Measurements from ENCODE around the gene RASAL3. TPM values are rescaled to one million over a fixed set of nuclear protein-coding genes. Genes with fewer than 3 reads are reported as not detected.
"Not testable (repeated sequence)": the region's sequence is repeated elsewhere in the genome, so short reads cannot be mapped to it uniquely, and the experiment has no call there.

The RASAL3 gene
- total RNA-seq, 2 donors from 2014 or later: 1.7 to 2.5 TPM

GRCh38 chr19:15495151-15495550 is 30.8 kb upstream of the RASAL3 start:
- Histone ChIP-seq H3K36me3 (no peaks in the 10 kb centered on the region), H3K4me1 (no peaks in the 10 kb centered on the region), H3K27me3 (no peaks in the 10 kb centered on the region), H3K4me3 (no peak overlapping the region), H3K9ac (ENCODE audit: low read depth in 2 of 2, low read length in 2 of 2) (no peak overlapping the region), H3K27ac (no peak overlapping the region), H3K9me3 (no peaks in the 10 kb centered on the region)
- no peak for TF ChIP-seq CTCF (IDR thresholded peaks at IDR 0.05)
- DNase-seq: no peak
- intact Hi-C loops (cut with DNase I): no loop called here

- H3K9me3 ChIP-seq: no peaks in the 10 kb centered on the region
- H3K27me3 ChIP-seq: no peaks in the 10 kb centered on the region
- no peaks in the 10 kb centered on the region for H3K36me3 ChIP-seq
- H3K27ac ChIP-seq: no peak overlapping the region
- no peak overlapping the region for H3K4me3 ChIP-seq
- TF ChIP-seq CTCF (IDR thresholded peaks at IDR 0.05): no peak
- no peaks in the 10 kb centered on the region for H3K4me1 ChIP-seq
- no peak overlapping the region for H3K9ac ChIP-seq (ENCODE audit: low read depth in 2 of 2, low read length in 2 of 2)
- no peak for DNase-seq
- intact Hi-C loops (cut with DNase I): no loop called here
These were observed 24.3 kb upstream of the RASAL3 start for GRCh38 chr19:15488489-15489226.

DNA sequence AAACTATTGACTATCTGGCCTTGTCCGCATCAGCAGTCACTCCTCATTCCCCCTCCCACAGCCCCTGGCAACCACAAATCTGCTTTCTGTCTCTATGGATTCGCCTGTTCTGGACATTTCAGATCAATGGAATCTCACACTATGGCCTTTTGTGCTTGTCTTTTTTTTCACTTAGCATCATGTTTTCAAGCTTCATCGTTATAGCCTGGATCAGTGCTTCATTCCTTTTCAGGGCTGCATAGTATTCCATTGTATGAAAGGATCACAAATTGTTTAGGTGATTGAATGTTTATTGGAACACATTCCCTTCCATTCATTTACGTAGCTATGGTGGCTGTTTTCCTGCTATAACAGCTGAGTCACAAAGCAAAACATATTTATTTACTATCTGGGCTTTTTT is 22.7 kb upstream of the RASAL3 start:
- Histone ChIP-seq H3K9me3 (no peaks in the 10 kb centered on the region), H3K27me3 (no peaks in the 10 kb centered on the region), H3K27ac (no peak overlapping the region), H3K9ac (ENCODE audit: low read depth in 2 of 2, low read length in 2 of 2) (no peak overlapping the region), H3K4me1 (no peaks in the 10 kb centered on the region), H3K36me3 (no peaks in the 10 kb centered on the region), H3K4me3 (no peak overlapping the region)
- DNase-seq: no peak
- intact Hi-C loops (cut with DNase I): no loop called here
- no peak for TF ChIP-seq CTCF (IDR thresholded peaks at IDR 0.05)

GRCh38 chr19:15485768-15486167 is 21.4 kb upstream of the RASAL3 start:
- H3K4me1 ChIP-seq; H3K27ac ChIP-seq; H3K27me3 ChIP-seq; intact Hi-C loops (cut with DNase I); DNase-seq; H3K4me3 ChIP-seq; H3K9me3 ChIP-seq; H3K36me3 ChIP-seq; H3K9ac ChIP-seq (ENCODE audit: low read depth in 2 of 2, low read length in 2 of 2): not testable (repeated sequence)

- intact Hi-C loops (cut with DNase I): not testable (repeated sequence)
These were observed 16.7 kb upstream of the RASAL3 start for GRCh38 chr19:15480996-15481395.

GRCh38 chr19:15479391-15480345 is 15.3 kb upstream of the RASAL3 start, which contains the start of gene PGLYRP2:
Gene PGLYRP2, minus strand, starts transcription at chr19:15479501. Its CDS starts 130 bp downstream, at chr19:15479371.
- Histone ChIP-seq H3K9ac (ENCODE audit: low read depth in 2 of 2, low read length in 2 of 2) (no peak within 1 kb of the TSS), H3K9me3 (no peaks in the 10 kb centered on the region), H3K4me1 (no peaks in the 10 kb centered on the region), H3K36me3 (no peaks in the 10 kb centered on the region), H3K27ac (no peak within 1 kb of the TSS), H3K4me3 (no peak within 1 kb of the TSS), H3K27me3 (no peaks in the 10 kb centered on the region)
- no peak for DNase-seq
- intact Hi-C loops (cut with DNase I): no loop called here
- TF ChIP-seq CTCF (IDR thresholded peaks at IDR 0.05): no peak

More at GRCh38 chr19:15480996-15481395, 16.7 kb upstream of the RASAL3 start:
- not testable (repeated sequence) for H3K4me3 ChIP-seq; H3K9ac ChIP-seq (ENCODE audit: low read depth in 2 of 2, low read length in 2 of 2); H3K4me1 ChIP-seq; H3K27me3 ChIP-seq; H3K9me3 ChIP-seq; H3K27ac ChIP-seq; H3K36me3 ChIP-seq; DNase-seq

Data from colonic mucosa (tissue), 4 donors.